HG03095 (cell line): ENCODE measurements around the gene MROH9.

Source experiments
- ATAC-seq: cut with Tn5 transposase; IDR thresholded peaks from one replicate; pipeline ENCODE4 v1.9.1; 2021; ENCODE audit warnings: moderate library complexity; ENCODE audit not compliant: unreplicated experiment

Gene MROH9

GRCh38 chr1:171081314-171081753 lies 146.0 kb downstream of the MROH9 start:
- no peak for ATAC-seq

- ATAC-seq: no peak
Measured at GRCh38 chr1:171081763-171082201, 146.4 kb downstream of the MROH9 start.

- ATAC-seq: no peak
Measured at GRCh38 chr1:171082606-171083005, 147.3 kb downstream of the MROH9 start.

GRCh38 chr1:171083222-171083621 lies 147.9 kb downstream of the MROH9 start:
- ATAC-seq: no peak

GRCh38 chr1:171084091-171084490 lies 148.8 kb downstream of the MROH9 start:
- no peak for ATAC-seq

GRCh38 chr1:171084870-171085269 lies 149.5 kb downstream of the MROH9 start:
- ATAC-seq: no peak

GRCh38 chr1:171087896-171088295 lies 152.6 kb downstream of the MROH9 start:
- no peak for ATAC-seq

GRCh38 chr1:171090604-171091003 lies 155.3 kb downstream of the MROH9 start, which contains the start of gene FMO3:
Gene FMO3, plus strand, starts transcription at chr1:171090905. Its CDS starts 1,754 bp downstream, at chr1:171092659.
- ATAC-seq: no peak

GRCh38 chr1:171103862-171104261 lies 168.5 kb downstream of the MROH9 start:
- ATAC-seq: no peak

GRCh38 chr1:171107262-171107940 lies 172.1 kb downstream of the MROH9 start:
- ATAC-seq: no peak

- no peak for ATAC-seq
Measured at GRCh38 chr1:171107969-171108368, 172.6 kb downstream of the MROH9 start.

- no peak for ATAC-seq
Measured at GRCh38 chr1:171109966-171110365, 174.6 kb downstream of the MROH9 start.

- no peak for ATAC-seq
Measured at GRCh38 chr1:171110621-171111326, 175.4 kb downstream of the MROH9 start.

- ATAC-seq: no peak
Measured at GRCh38 chr1:171112119-171112518, 176.8 kb downstream of the MROH9 start.

GRCh38 chr1:171113382-171113781 lies 178.0 kb downstream of the MROH9 start:
- ATAC-seq: no peak
